GM12873 (cell line): ENCODE measurements around the gene CEMIP.

Experiments
- TF ChIP-seq, protein P1 (sequence below): IDR thresholded peaks from 2 replicates; pipeline ENCODE4 v1.5.1; 2012; ENCODE audit warnings: low read depth, mild to moderate bottlenecking, moderate library complexity, low read length, control low read depth; ENCODE audit not compliant: insufficient read depth; ENCODE audit errors: missing control alignments

CEMIP gene

DNA sequence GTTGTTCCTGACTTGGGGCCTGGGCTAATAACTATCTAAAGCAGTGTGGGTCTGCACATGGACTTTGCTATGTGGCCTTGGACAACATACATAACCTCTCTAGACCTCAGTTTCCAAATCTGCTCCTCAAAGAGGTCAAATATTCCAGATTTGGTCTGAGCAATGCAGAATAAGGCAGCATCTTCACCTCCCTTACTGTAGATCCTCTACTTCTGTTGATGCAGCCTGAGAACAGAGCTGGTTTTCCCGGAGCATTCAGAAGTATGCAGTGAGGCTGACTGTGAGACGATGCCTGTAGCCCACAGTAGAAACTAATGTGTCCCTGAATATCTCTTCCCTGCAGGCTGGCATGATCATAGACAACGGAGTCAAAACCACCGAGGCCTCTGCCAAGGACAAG lies 145.1 kb downstream of the CEMIP start:
- TF ChIP-seq, protein P1, sequence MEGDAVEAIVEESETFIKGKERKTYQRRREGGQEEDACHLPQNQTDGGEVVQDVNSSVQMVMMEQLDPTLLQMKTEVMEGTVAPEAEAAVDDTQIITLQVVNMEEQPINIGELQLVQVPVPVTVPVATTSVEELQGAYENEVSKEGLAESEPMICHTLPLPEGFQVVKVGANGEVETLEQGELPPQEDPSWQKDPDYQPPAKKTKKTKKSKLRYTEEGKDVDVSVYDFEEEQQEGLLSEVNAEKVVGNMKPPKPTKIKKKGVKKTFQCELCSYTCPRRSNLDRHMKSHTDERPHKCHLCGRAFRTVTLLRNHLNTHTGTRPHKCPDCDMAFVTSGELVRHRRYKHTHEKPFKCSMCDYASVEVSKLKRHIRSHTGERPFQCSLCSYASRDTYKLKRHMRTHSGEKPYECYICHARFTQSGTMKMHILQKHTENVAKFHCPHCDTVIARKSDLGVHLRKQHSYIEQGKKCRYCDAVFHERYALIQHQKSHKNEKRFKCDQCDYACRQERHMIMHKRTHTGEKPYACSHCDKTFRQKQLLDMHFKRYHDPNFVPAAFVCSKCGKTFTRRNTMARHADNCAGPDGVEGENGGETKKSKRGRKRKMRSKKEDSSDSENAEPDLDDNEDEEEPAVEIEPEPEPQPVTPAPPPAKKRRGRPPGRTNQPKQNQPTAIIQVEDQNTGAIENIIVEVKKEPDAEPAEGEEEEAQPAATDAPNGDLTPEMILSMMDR: no peak

DNA sequence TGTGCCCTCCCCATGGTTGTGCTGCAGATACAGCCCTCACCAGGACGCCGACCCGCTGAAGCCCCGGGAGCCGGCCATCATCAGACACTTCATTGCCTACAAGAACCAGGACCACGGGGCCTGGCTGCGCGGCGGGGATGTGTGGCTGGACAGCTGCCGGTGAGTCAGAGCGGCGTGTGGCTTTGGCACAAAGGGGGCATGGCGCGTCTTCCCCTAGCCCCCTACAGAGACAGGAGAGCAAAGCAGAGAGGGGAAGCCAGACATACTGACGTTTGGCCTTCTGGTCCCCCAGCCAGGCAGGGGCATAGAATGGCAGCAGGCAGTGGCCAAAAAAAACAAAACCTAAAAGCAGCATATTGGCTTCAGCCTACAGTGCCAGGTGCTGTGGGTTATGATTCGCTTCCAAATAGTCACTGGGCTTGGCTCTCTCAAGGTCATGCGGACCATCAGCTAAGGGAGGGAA lies 146.5 kb downstream of the CEMIP start:
- TF ChIP-seq, protein P1: no peak

DNA sequence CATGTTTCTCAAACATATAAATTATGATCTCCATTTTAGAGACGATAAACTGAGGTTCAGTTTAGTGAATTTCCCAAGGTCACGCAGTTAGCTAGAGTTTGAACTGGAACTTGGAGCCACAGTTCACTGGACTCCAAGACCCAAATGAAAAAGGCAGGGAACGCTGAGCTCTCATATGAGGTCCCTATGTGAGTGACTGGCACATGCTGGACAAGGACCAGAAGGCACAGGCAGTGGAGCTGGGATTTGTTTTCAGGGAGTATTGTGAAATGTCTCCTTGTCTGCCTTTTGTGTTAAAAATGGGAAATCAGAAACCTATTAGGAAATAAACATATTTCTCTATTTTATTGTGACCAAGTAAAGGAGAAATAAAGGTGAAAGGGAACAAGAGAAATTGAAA lies 147.0 kb downstream of the CEMIP start:
- TF ChIP-seq, protein P1: no peak

DNA sequence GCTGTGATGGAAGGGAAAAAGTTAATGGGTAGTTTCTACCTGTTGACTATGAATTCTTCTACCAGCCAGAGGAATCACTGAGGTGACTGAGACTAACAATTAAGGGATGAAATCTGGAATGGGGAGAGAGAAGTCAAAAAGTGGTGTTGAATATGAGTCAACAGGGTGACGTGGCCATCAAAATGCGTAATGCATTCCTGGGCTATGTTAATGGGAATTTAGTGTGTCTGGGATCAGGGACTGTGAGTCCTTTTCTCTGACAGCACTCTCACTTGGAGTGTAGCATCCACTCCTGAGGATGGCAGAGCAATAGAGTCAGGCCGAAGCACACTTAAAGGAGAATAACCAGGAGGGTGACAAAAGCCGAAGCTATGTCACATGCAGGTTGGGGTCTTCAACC lies 150.1 kb downstream of the CEMIP start:
- TF ChIP-seq, protein P1: no peak

DNA sequence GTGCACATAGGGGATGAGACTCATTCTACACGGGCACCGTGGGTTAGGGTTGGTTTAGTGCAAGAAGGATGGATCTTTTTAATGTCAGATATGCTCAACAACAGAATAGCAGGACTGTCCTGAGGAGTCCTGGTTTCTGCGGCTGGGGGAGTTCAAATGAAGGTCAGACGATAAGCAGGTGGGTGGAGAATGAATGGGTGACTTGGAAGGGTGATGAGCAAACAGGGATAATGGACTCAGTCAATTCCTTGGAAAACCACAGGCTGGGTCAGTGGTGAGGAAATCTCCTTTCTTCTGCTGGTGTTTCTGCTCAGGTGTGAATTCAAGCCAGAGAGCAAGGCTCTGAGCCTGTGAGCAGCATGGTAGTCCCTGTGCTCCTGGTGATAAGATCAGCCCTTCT lies 150.5 kb downstream of the CEMIP start:
- TF ChIP-seq, protein P1: no peak

DNA sequence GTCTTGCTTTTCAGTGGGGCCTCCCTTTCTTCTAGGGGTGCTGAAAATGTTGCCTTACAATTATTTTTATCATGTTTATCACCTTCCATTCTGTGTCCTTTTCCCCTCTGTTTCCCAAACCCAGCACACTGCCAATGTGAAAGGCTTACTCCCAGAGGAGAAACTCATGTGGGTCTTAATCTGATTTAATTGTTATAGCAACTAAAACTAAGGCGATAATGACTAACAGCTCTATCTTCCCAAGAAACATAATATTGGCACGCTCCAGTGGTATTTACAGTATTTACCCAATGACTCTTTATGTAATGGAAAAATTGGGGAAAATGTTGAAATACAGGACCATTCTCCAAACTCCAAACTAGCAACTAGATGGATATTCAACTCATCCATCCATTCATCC lies 152.0 kb downstream of the CEMIP start:
- TF ChIP-seq, protein P1: no peak

DNA sequence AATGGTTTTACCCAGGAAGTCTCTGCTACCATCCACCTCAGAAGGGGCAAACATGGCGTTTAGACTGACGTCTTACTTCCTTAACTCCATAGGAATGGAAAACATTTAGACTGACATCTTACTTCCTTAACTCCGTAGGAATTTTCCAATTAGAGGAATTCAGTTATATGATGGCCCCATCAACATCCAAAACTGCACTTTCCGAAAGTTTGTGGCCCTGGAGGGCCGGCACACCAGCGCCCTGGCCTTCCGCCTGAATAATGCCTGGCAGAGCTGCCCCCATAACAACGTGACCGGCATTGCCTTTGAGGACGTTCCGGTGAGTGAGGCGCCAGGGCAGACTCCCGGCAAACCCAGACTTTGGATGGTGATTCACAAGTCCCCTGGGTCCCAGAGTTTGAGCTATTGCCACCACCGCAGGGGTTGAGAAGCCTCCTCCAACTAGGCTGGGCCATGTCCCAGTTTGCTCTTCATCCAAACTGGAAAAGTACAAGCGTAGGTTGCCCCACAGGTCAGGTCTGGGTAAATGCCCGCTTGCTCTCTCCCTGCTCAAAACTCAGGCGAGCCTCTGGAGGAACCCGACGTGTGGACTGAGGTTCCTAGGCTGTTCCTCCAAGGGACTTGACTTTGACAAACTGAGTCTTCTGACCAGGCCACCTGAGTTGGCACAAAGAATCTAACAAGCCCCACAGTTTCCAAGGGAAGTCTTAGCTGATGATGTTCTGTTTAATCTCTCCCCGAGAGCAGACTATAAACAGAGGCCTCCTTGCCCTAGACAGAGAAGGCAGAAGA lies 152.7 kb downstream of the CEMIP start:
- TF ChIP-seq, protein P1: no peak
